GM19372 (cell line): Measurements from ENCODE around the gene RIMS1.
"Not testable (repeated sequence)": the region's sequence is repeated elsewhere in the genome, so short reads cannot be mapped to it uniquely, and the experiment has no call there.

Experiments used
- ATAC-seq: cut with Tn5 transposase; IDR thresholded peaks from one replicate; pipeline ENCODE4 v1.9.1; 2021; ENCODE audit warnings: mild to moderate bottlenecking, low read depth, moderate library complexity; ENCODE audit not compliant: unreplicated experiment

Gene RIMS1

GRCh38 chr6:72296375-72296774 is 410.0 kb downstream of the RIMS1 start:
- ATAC-seq = no peak

DNA sequence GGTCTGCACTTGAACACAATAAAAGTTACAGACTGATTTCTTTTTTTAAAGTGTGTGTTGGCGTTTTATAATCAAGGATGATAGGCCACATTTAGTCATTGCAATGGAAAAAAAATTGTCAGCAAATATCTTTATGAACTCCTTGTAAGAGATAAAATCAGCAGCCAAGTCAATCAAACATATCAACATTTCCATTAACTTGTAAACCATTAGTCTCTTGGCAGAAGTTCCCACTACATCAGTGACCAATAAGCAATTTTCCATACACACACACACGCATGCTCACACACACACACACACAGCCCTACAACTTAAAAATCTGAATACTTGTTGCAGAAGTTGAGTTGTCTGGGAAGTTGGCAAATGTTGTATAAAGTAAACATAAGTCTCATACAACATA is 419.6 kb downstream of the RIMS1 start:
- no peak for ATAC-seq

DNA sequence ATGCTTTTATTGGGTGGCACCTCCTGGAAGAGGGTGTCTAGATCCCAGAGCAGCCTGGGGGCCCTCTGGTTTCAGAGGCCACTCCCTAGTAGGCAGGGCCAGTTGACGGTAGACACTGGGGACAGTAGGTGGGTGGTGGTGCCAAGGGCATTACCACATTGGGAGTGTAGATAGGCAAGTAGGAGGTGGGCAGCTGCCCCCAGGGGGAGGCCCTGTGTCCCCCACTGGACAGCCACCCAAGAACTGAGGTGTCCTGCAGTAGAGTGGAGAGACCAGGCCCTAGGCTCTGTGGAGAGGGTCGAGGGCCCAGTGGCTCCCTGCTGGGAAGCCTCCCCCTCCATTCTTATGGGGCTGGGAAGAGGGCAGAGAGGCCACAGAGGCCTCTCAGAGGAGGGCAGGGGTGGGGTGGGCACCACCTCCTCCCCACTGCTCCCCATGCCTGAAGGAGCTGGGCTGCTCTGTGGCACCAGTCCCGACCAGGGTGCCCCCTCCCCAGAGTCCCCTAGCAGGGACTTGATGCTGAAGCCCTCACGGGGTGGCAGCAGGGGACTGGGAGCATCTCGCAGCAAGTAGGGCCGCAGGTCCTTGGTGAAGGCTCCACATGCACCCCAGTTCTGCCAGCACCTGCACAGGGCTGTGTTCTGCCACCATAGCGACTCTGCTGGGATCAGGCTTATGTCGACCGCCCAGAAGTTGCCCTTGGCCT is 430.5 kb downstream of the RIMS1 start:
- no peak for ATAC-seq

DNA sequence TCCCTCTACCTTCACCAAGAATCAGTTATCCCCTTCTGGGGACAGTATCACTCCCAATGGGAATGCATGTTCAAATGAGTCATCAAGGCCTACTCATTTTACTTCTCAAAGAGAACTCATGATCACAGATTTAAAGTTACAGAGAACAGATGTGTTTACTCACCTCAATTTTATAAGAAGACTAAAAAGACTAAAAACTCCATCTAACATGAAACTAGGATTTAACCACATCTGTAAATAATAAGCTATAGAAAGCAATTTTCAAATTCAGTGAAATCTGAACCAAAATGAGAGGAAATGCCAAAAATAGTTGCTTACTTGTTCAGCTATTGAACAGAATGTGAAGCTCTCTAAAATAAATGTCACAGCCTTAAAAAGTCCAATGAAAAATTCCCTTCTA is 435.4 kb downstream of the RIMS1 start:
- ATAC-seq = no peak

DNA sequence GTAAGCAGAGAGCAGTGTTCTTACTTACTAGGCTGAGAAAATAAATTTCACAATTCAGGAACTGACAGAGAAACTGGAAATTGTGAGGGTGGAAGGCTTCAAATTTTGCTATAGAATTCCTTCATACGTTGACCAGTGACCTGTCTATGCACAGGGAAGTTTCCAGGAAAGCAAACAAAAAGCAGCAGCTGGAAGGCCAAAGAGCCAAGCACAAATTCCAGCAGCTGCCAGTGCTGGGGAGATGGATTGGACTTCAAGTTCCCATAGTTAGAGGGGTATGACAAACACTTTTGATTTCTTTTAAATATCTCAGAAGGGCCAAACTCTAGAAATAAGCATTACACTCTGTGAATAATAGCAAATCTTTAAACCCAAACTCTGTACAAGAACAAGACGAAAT is 436.4 kb downstream of the RIMS1 start:
- ATAC-seq = no peak

GRCh38 chr6:72324591-72324990 is 438.2 kb downstream of the RIMS1 start:
- no peak for ATAC-seq

DNA sequence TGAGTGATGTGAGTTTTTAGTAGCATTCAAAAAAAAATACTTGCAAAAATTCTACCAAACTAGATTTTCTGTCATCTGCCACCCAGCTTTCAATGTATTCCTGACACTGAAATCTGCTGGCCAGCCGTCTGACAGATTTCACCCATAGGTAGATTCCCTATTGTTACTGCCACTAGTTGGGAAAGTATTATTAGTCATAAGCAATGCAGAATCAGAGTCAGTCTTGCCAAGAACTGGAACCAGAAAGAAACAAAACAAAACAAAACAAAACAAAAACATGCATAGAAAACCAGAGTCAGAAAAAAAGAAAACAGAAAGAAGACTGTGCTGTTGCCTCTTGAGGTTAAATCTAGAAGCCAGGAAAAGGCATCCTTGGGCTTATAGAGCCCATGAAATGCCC is 442.4 kb downstream of the RIMS1 start:
- no peak for ATAC-seq

DNA sequence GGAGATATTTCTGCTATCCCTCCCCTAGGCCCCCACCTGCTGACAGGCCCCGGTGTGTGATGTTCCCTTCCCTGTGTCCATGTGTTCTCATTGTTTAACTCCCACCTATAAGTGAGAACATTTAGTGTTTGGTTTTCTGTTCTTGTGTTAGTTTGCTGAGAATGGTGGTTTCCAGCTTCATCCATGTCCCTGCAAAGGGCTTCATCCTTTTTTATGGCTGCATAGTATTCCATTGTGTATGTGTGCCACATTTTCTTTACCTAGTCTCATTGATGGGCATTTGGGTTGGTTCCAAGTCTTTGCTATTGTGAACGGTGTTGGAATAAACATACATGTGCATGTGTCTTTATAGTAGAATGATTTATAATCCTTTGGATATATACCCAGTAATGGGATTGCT is 448.9 kb downstream of the RIMS1 start:
- not testable (repeated sequence) for ATAC-seq

GRCh38 chr6:72348926-72349325 is 462.6 kb downstream of the RIMS1 start:
- no peak for ATAC-seq

DNA sequence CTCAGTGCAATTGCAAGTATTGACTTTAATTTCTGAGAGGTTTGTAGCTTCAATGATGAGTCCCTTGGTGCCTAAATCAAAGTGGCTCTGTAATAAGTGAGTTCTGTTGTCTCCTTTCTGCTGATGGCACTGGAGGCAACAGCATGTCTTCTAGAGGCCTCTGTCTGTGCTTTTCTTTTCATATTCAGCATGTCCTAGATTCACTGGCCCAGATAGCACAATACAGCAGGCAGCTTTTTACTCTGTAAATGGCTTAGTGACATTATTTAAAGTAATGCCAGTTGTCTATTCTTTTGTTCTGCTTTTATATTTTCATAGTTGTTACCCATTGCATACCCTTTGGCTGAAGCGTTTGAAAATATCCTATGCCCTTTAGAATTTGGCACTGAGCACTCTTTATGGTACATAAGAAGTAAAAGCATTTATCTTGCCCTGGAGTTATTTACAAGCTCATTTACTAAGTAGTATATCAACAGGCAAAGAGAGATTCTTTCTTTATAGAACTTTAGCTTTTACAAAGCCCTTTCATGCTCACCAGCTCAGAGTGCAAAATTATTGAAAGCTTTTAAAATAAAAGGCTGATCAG is 464.0 kb downstream of the RIMS1 start:
- no peak for ATAC-seq

- no peak for ATAC-seq
Measured at GRCh38 chr6:72363844-72364740, 477.7 kb downstream of the RIMS1 start.

DNA sequence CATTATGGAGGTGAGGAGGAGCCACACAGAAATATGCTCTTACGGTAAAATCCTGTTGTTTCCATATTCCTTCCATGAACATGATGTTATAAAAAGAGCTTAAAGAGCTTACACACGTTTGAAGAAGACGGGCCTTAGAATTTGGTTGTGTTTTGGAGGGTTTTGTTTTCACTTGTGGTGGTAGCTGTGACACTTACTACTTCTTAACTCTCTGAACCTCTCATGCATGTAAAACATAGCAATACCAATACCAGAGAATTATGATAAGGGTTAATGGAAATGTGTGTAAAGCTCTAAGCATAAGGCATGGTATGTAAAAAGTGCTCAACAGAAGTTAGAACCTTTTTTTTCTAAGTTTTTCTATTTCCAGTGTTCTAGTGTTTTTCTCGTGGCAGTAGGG is 479.4 kb downstream of the RIMS1 start:
- no peak for ATAC-seq

GRCh38 chr6:72367439-72367838 is 481.1 kb downstream of the RIMS1 start:
- ATAC-seq = no peak

- no peak for ATAC-seq
Measured at GRCh38 chr6:72371473-72371872, 485.1 kb downstream of the RIMS1 start.

- no peak for ATAC-seq
Measured at GRCh38 chr6:72374172-72374571, 487.8 kb downstream of the RIMS1 start.

GRCh38 chr6:72374857-72375256 is 488.5 kb downstream of the RIMS1 start:
- ATAC-seq = no peak

DNA sequence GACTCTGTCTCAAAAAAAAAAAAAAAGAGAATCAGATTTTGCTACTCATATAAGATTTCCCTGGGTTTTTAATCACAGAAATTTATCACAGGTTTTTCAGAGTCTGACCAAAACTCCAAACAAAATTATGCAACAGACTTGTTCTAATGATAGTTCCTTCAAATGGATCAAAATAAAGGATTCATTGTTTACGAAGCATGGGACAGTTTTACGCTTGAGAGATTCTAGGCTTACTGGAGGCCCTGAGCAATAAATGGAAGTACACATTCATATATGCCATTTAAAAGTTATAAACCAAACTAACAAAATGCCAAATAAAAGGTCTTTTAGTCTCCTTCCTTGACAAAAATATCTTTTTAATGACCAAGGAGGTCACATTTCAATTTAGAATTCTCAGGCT is 490.4 kb downstream of the RIMS1 start:
- ATAC-seq = no peak

DNA sequence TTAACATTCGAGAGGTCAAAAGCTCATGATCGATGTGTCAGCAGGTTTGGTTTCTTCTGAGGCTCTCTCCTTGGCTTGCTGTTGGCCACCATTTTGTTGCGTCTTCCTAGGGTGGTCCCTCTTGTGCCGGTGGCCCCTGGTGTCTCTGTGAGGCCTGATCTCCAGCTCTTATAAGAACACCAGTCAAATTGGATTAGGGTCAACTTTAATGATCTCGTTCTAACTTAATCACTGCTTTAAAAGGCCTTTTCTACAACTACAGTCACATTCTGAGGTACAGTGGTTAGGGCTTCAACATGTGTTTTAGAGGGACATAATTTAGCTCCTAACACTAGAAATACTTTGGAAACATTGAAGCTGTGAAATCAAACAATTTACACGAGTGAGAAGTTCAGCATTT is 494.7 kb downstream of the RIMS1 start:
- no peak for ATAC-seq

- ATAC-seq = peak; percentile 95
Measured at GRCh38 chr6:72382602-72383529, 496.5 kb downstream of the RIMS1 start.

DNA sequence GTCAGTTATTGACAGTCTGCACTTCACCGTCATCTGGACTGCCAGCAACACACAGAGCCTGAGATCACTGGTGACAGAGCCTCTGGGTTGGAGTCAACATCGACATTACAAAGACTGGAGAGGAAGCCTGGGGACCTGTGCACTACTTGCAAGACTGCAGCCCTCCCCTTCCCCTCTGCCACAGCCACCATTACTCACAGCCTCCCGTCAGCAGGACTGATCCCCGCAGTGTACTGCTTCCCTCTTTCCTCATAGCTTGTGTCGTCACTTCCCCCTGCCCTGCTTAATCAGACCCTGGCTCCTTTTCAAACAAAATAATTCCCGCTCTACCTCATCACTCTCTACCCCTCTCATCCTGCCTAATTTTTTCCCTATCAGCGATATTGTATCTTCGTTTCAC is 500.0 kb downstream of the RIMS1 start:
- ATAC-seq = no peak
